ENCODE results near the gene SELENOO. TPM values are rescaled to one million over a fixed set of nuclear protein-coding genes. Genes with fewer than 3 reads are reported as not detected.

Gene SELENOO
- total and polyA plus RNA-seq, 2 of the 13 experiments (the other 11 are each of a cell fraction or from before 2014, with no cell fraction given) = 14.4 to 19.0 TPM

DNA sequence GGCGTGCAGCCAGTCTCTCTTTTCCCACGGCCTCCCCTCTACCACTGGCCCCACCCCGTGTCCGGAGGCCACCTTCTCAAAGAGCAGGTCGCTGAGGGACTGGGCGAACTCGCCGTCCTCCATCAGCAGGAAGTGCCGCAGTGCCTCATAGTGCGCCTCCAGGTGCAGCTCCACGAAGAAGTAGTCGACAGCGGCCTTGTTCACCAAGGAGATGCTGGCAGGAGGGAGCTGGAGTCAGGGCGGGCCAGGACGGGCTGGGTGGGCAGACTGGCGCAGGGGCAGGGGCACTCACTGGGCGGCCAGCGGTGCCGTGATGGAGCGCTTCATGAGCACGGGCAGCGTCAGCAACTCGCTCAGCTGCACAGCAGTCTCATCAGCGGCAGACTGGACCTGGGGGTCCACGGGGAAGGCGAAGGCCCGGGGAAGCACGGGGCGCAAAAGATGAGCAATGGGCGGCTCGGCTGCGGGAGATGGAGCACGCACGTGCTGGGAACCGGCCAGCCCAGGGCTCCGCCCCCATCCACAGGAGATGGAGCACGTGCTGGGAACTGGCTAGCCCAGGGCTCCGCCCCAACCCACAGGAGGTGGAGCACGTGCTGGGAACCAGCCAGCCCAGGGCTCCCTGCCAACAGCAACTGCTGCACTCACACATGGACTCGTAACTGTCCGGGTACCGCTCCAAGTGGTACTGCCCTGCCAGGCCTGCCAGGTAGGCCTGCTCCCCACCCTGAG is 18.4 kb downstream of the SELENOO start (continued):
- no peak for TF ChIP-seq SALL2 (CRISPR knock-in tag; IDR thresholded peaks at IDR 0.05)

DNA sequence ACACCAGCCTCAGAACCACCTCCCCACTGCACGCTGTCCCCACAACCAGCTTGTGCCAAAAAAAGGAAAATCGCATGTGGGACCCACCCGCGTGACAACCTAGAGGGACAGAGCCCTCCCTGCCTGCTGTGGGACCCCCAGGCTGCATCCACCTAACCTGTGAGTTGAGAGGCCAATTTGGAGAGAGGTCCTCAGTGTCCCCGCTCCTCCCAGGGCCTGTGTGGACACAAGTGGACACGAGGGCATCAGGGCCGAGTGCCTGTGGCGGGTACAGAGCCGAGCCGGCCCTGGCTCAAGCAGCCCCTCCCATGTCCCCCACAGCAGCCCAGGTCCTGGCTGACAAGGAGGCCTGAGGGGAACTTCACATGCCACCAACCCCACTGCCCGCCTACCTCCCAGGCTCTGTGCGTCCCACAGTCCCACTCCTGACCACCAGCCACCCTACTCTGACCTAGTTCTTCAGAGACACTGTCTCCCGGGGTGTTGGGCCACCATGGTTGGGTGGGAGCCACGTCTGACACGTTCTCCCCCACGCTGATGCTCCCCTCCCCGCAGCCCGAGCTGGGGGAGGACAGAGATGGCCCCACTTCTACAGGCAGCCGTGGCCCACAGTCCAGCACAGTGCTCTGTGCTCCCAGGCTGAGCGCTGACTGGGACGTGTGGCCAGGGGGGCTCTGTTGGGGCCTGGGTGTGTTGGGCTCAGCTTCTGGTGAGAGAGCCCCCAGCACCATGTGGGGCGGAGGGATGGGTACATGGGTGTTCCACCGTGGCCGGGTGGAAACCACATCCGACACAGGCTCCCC is 19.2 kb downstream of the SELENOO start:
- FAIRE-seq (no peak), ATAC-seq (no peak), DNase-seq (ENCODE audit: low spot score) (no peak)
- Histone ChIP-seq H2AFZ (ENCODE audit: low read length) (no peak overlapping the region), H4K20me1 (ENCODE audit: insufficient read depth, low read length) (peaks cover 1% of the 10 kb centered on the region; the same call in 1 of the 2 replicates), H3K9me3 (ENCODE audit: low read length) (no peaks in the 10 kb centered on the region), H3K4me1 (ENCODE audit: insufficient read depth, low read length) (peaks cover under 1% of the 10 kb centered on the region), H3K27ac (ENCODE audit: extremely low read length, insufficient read depth, low read length) (no peak overlapping the region), H3K4me3 (replicated peaks in 1 of 3; ENCODE audit: insufficient read depth in 1 of 3, low read depth in 2 of 3, low read length in 3 of 3) (no peak overlapping the region), H3K79me2 (ENCODE audit: insufficient read depth, low read length) (peaks cover under 1% of the 10 kb centered on the region), H3K27me3 (ENCODE audit: control insufficient read depth in 1 of 2, insufficient read depth in 2 of 2, low read length in 2 of 2) (no peaks in the 10 kb centered on the region), H3K4me2 (ENCODE audit: low read depth, low read length) (no peak overlapping the region), H3K36me3 (replicated peaks in 1 of 2; ENCODE audit: control insufficient read depth in 1 of 2, insufficient read depth in 2 of 2, low read length in 2 of 2) (peaks cover 24 to 69% of the 10 kb centered on the region in 2 experiments; a peak in 4 of 5 replicates), H3K9ac (ENCODE audit: insufficient read depth, low read depth, low read length) (no peak overlapping the region)
- WGBS (ENCODE audit: low lambda C conversion rate) = 94% methylated on average over 3 of the region's 25 CpGs
- CTCF ChIA-PET (ENCODE audit: low intra/inter-chr PET ratio, low total read pairs) = no interaction called here
- POLR2A ChIA-PET = no interaction called here
- in situ Hi-C loops (cut with HindIII; ENCODE audit: extremely low pct_ligation_motif_present, low pct_unique_long_range_greater_than_20kb) = no loop called here
- BruUV-seq (replicated peaks) = no TSS peak
- intact Hi-C loops (cut with micrococcal nuclease; ENCODE audit: unreplicated experiment) = no loop called here
- TF ChIP-seq MTF2 (CRISPR knock-in tag; IDR thresholded peaks at IDR 0.05; ENCODE audit: borderline replicate concordance) (no peak), ARNT2 (CRISPR knock-in tag; IDR thresholded peaks at IDR 0.05; ENCODE audit: low read depth) (no peak), GATAD2A (CRISPR knock-in tag; IDR thresholded peaks at IDR 0.05) (no peak), GATA4 (IDR thresholded peaks at IDR 0.05; ENCODE audit: borderline replicate concordance, low read depth) (no peak), NONO (IDR thresholded peaks at IDR 0.05) (no peak), NONO (CRISPR knock-in tag; conservative IDR thresholded peaks at IDR 0.05) (0 out of 2 replicates have a peak, but pooled peaks have one; percentile 1), SALL1 (CRISPR knock-in tag; IDR thresholded peaks at IDR 0.05) (no peak), PRPF4 (IDR thresholded peaks at IDR 0.05; ENCODE audit: low read depth, low read length, poor library complexity, severe bottlenecking) (no peak), GFI1 (CRISPR knock-in tag; IDR thresholded peaks at IDR 0.05; ENCODE audit: borderline replicate concordance) (no peak), RBM22 (optimal IDR thresholded peaks at IDR 0.05; ENCODE audit: low read length) (peak; percentile 12), SSRP1 (CRISPR knock-in tag; IDR thresholded peaks at IDR 0.05) (0 out of 2 replicates have a peak, but pooled peaks have one; percentile 8), RAD21 (CRISPR knock-in tag; IDR thresholded peaks at IDR 0.05) (no peak)
- TF ChIP-seq, protein P1, sequence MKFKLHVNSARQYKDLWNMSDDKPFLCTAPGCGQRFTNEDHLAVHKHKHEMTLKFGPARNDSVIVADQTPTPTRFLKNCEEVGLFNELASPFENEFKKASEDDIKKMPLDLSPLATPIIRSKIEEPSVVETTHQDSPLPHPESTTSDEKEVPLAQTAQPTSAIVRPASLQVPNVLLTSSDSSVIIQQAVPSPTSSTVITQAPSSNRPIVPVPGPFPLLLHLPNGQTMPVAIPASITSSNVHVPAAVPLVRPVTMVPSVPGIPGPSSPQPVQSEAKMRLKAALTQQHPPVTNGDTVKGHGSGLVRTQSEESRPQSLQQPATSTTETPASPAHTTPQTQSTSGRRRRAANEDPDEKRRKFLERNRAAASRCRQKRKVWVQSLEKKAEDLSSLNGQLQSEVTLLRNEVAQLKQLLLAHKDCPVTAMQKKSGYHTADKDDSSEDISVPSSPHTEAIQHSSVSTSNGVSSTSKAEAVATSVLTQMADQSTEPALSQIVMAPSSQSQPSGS (CRISPR knock-in tag; IDR thresholded peaks at IDR 0.05) = no peak
- TF ChIP-seq, protein P2, sequence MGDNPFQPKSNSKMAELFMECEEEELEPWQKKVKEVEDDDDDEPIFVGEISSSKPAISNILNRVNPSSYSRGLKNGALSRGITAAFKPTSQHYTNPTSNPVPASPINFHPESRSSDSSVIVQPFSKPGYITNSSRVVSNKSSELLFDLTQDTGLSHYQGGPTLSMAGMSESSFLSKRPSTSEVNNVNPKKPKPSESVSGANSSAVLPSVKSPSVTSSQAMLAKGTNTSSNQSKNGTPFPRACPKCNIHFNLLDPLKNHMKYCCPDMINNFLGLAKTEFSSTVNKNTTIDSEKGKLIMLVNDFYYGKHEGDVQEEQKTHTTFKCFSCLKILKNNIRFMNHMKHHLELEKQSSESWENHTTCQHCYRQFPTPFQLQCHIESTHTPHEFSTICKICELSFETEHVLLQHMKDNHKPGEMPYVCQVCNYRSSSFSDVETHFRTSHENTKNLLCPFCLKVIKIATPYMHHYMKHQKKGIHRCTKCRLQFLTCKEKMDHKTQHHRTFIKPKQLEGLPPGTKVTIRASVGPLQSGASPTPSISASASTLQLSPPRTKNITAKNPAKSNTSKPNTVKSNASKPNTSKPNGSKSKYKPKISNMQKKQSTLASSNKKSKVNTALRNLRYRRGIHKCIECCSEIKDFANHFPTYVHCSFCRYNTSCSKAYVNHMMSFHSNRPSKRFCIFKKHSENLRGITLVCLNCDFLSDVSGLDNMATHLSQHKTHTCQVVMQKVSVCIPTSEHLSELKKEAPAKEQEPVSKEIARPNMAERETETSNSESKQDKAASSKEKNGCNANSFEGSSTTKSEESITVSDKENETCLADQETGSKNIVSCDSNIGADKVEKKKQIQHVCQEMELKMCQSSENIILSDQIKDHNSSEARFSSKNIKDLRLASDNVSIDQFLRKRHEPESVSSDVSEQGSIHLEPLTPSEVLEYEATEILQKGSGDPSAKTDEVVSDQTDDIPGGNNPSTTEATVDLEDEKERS (CRISPR knock-in tag; IDR thresholded peaks at IDR 0.05) = no peak

All from HepG2 (cell line).